PC-3 (cell line): ENCODE results near the gene PRDM15. TPM values are rescaled to one million over a fixed set of nuclear protein-coding genes. Genes with fewer than 3 reads are reported as not detected.

Source experiments
- ATAC-seq: fragments of 200-7000 bp; cut with Tn5 transposase; 2 replicates; pipeline ENCODE4 v1.9.1; 2020; ENCODE audit warnings: mild to moderate bottlenecking, moderate library complexity
- BruUV-seq: library from RNA; stranded (reverse); fragments of 400-500 nt; replicated peaks from 2 replicates; lab custom pipeline; 2021; lab: Mats Ljungman, UMichigan
- CTCF ChIA-PET: fragments of 300-600 bp; sonication (Branson Sonifier 250); formaldehyde crosslinking; loops from one replicate; lab custom pipeline; 2022; ENCODE audit warnings: antibody characterized with exemption; lab: Charles Lee
- POLR2A ChIA-PET: fragments of 300-600 bp; sonication (Branson Sonifier 250); formaldehyde crosslinking; loops from one replicate; lab custom pipeline; 2022; ENCODE audit warnings: antibody characterized with exemption; ENCODE audit not compliant: unreplicated experiment; lab: Charles Lee
- DNase-seq: peaks from one replicate; pipeline ENCODE4 v3.0.0-alpha.2; 2015
- H2AFZ ChIP-seq: fragments of 300-600 bp; sonication (generic); 2 replicates; pipeline ENCODE4 v1.6.0; 2016; ENCODE audit warnings: antibody characterized with exemption, low read length
- H3F3A ChIP-seq: fragments of 300-600 bp; sonication (generic); one replicate; pipeline ENCODE4 v1.6.0; 2017; ENCODE audit warnings: antibody characterized with exemption, low read length, control low read depth, mild to moderate bottlenecking; ENCODE audit not compliant: unreplicated experiment
- H3K27ac ChIP-seq: fragments of 300-600 bp; sonication (generic); 2 replicates; pipeline ENCODE4 v1.5.1; 2016; ENCODE audit warnings: mild to moderate bottlenecking, low read length
- H3K27me3 ChIP-seq: fragments of 300-600 bp; sonication (generic); 2 replicates; pipeline ENCODE4 v1.6.1; 2016; ENCODE audit warnings: low read length, mixed read lengths
- H3K36me3 ChIP-seq: fragments of 300-600 bp; sonication (generic); 2 replicates; pipeline ENCODE4 v1.6.1; 2016; ENCODE audit warnings: low read depth, mixed run types, low read length, mixed read lengths
- H3K4me1 ChIP-seq: fragments of 300-600 bp; sonication (generic); 2 replicates; pipeline ENCODE4 v1.5.1; 2016; ENCODE audit warnings: low read length; ENCODE audit not compliant: insufficient read depth
- H3K4me2 ChIP-seq: fragments of 300-600 bp; sonication (generic); 2 replicates; pipeline ENCODE4 v1.6.0; 2016; ENCODE audit warnings: low read length
- H3K4me3 ChIP-seq: fragments of 300-600 bp; sonication (generic); 2 replicates; pipeline ENCODE4 v1.5.1; 2016; ENCODE audit warnings: mild to moderate bottlenecking, low read length, mixed read lengths
- H3K79me2 ChIP-seq: fragments of 300-600 bp; sonication (generic); 2 replicates; pipeline ENCODE4 v1.6.1; 2017; ENCODE audit warnings: low read length, mixed read lengths
- H3K9ac ChIP-seq: fragments of 300-600 bp; sonication (generic); 2 replicates; pipeline ENCODE4 v1.6.0; 2016; ENCODE audit warnings: mild to moderate bottlenecking, low read length
- H3K9me2 ChIP-seq: fragments of 300-600 bp; sonication (generic); replicated peaks from 2 replicates; pipeline ENCODE4 v1.6.1; 2016; ENCODE audit warnings: mixed run types, low read length, mixed read lengths
- H3K9me3 ChIP-seq: fragments of 300-600 bp; sonication (generic); 2 replicates; pipeline ENCODE4 v1.6.1; 2016; ENCODE audit warnings: low read length, mixed read lengths
- H4K20me1 ChIP-seq: fragments of 300-600 bp; sonication (generic); 2 replicates; pipeline ENCODE4 v1.6.1; 2016; ENCODE audit warnings: low read length, mixed read lengths
- CTCF ChIP-seq: fragments of 300-600 bp; sonication (generic); conservative IDR thresholded peaks from 2 replicates; pipeline ENCODE4 v1.5.1; 2017; ENCODE audit warnings: antibody characterized with exemption, low read depth, mild to moderate bottlenecking, low read length
- EZH2 ChIP-seq: fragments of 300-600 bp; sonication (generic); IDR thresholded peaks from one replicate; pipeline ENCODE4 v1.6.1; 2017; ENCODE audit warnings: antibody characterized with exemption, mild to moderate bottlenecking, low read length; ENCODE audit not compliant: unreplicated experiment
- EZH2phosphoT487 ChIP-seq: fragments of 300-600 bp; sonication (generic); IDR thresholded peaks from 2 replicates; pipeline ENCODE4 v1.6.1; 2018; ENCODE audit warnings: mild to moderate bottlenecking, antibody characterized with exemption, low read length, borderline replicate concordance
- intact Hi-C: fragments of 100-400 bp; cut with micrococcal nuclease; formaldehyde crosslinking; loops from 2 replicates; pipeline ENCODE4 v1.9.0; 2023
- total RNA-seq: library from RNA; depleted of rRNA; stranded (reverse); fragments of >200 nt; gene quantifications from 2 replicates; pipeline ENCODE4 v1.2.3, GENCODE V29; 2014

PRDM15 gene
- total RNA-seq, 1 experiment from 2014 or later = 13.4 TPM

- no peaks in the 10 kb centered on the region for H3K9me3 ChIP-seq
- ChIA-PET POLR2A (no interaction called here), CTCF (no interaction called here)
- no peak overlapping the region for H3K4me3 ChIP-seq
- no peak overlapping the region for H3K9ac ChIP-seq
- ATAC-seq (no peak), DNase-seq (no peak)
- H3K9me2 ChIP-seq = no peaks in the 10 kb centered on the region
- no peaks in the 10 kb centered on the region for H3K27me3 ChIP-seq
- peaks cover 5% of the 10 kb centered on the region; the same call in 1 of the 2 replicates for H3K36me3 ChIP-seq
- H3K4me2 ChIP-seq = no peak overlapping the region
- no peak overlapping the region for H3K27ac ChIP-seq
- BruUV-seq = no TSS peak
- no peaks in the 10 kb centered on the region for H3F3A ChIP-seq
- H4K20me1 ChIP-seq = no peaks in the 10 kb centered on the region
- intact Hi-C loops = no loop called here
- no peak overlapping the region for H2AFZ ChIP-seq
- TF ChIP-seq CTCF = no peak
- no peak for TF ChIP-seq EZH2
- TF ChIP-seq EZH2phosphoT487 = no peak
- H3K79me2 ChIP-seq = peaks cover 37% of the 10 kb centered on the region
- peaks cover 14% of the 10 kb centered on the region for H3K4me1 ChIP-seq
These were observed 44.0 kb upstream of the PRDM15 start for GRCh38 chr21:41923186-41923585.

- Histone ChIP-seq H3F3A (no peaks in the 10 kb centered on the region), H3K79me2 (peaks cover 28% of the 10 kb centered on the region), H3K4me2 (no peak overlapping the region), H3K4me3 (no peak overlapping the region), H2AFZ (no peak overlapping the region), H3K9me3 (no peaks in the 10 kb centered on the region), H4K20me1 (no peaks in the 10 kb centered on the region), H3K36me3 (peaks cover 22% of the 10 kb centered on the region), H3K9me2 (no peaks in the 10 kb centered on the region), H3K27ac (no peak overlapping the region), H3K9ac (no peak overlapping the region), H3K27me3 (no peaks in the 10 kb centered on the region), H3K4me1 (peaks cover 2% of the 10 kb centered on the region)
- intact Hi-C loops = no loop called here
- DNase-seq (no peak), ATAC-seq (no peak)
- CTCF ChIA-PET = no interaction called here
- no TSS peak for BruUV-seq
- POLR2A ChIA-PET = no interaction called here
- TF ChIP-seq EZH2phosphoT487 = no peak
- TF ChIP-seq CTCF = no peak
- no peak for TF ChIP-seq EZH2
These were observed 41.9 kb upstream of the PRDM15 start for GRCh38 chr21:41921021-41921420.

- ATAC-seq = no peak
- Histone ChIP-seq H3K9me2 (no peaks in the 10 kb centered on the region), H3K4me1 (no peaks in the 10 kb centered on the region), H3K4me3 (no peak overlapping the region), H3K27ac (no peak overlapping the region), H3K27me3 (no peaks in the 10 kb centered on the region), H3K9ac (no peak overlapping the region), H4K20me1 (no peaks in the 10 kb centered on the region), H3K4me2 (no peak overlapping the region), H3K79me2 (peaks cover 23% of the 10 kb centered on the region), H3K36me3 (peaks cover 25% of the 10 kb centered on the region), H2AFZ (no peak overlapping the region), H3F3A (no peaks in the 10 kb centered on the region), H3K9me3 (no peaks in the 10 kb centered on the region)
- DNase-seq = no peak
- no TSS peak for BruUV-seq
- ChIA-PET CTCF (no interaction called here), POLR2A (no interaction called here)
- no peak for TF ChIP-seq CTCF
- TF ChIP-seq EZH2 = no peak
- TF ChIP-seq EZH2phosphoT487 = no peak
- intact Hi-C loops = no loop called here
These were observed 41.3 kb upstream of the PRDM15 start for GRCh38 chr21:41920476-41920875.
